Measurements from ENCODE around the gene SNRPD3. TPM values are rescaled to one million over a fixed set of nuclear protein-coding genes. Genes with fewer than 3 reads are reported as not detected.

The SNRPD3 gene
- total and polyA plus RNA-seq, 9 of the 15 experiments (the other 6 are each of a cell fraction or from before 2014, with no cell fraction given) = 131 to 366 (median 274) TPM

GRCh38 chr22:24592851-24593558 is 37.2 kb downstream of the SNRPD3 start, which contains the start of gene LRRC75B (continued):
- TF ChIP-seq MBD1 (CRISPR knock-in tag; IDR thresholded peaks at IDR 0.05) (no peak), ZNF140 (CRISPR knock-in tag; IDR thresholded peaks at IDR 0.05) (no peak), JUN (IDR thresholded peaks at IDR 0.05; ENCODE audit: borderline replicate concordance, low read depth, low read length) (no peak), JUN (CRISPR knock-in tag; IDR thresholded peaks at IDR 0.05; ENCODE audit: borderline replicate concordance) (no peak), CREB3L1 (IDR thresholded peaks at IDR 0.05; ENCODE audit: borderline replicate concordance, low read depth) (peak; percentile 32; the same call in 1 of the 2 replicates), ZEB2 (IDR thresholded peaks at IDR 0.05) (no peak), MEF2A (IDR thresholded peaks at IDR 0.05; ENCODE audit: control insufficient read depth, low read depth, low read length) (no peak), E2F3 (CRISPR knock-in tag; IDR thresholded peaks at IDR 0.05) (no peak), ZNF165 (CRISPR knock-in tag; IDR thresholded peaks at IDR 0.05; ENCODE audit: borderline replicate concordance) (no peak), CREM (IDR thresholded peaks at IDR 0.05; ENCODE audit: low read depth) (0 out of 2 replicates have a peak, but pooled peaks have one; percentile 39), ZNF12 (CRISPR knock-in tag; IDR thresholded peaks at IDR 0.05) (no peak), RFX7 (CRISPR knock-in tag; IDR thresholded peaks at IDR 0.05) (no peak), FOXP4 (CRISPR knock-in tag; IDR thresholded peaks at IDR 0.05; ENCODE audit: borderline replicate concordance) (no peak), ATF1 (CRISPR knock-in tag; IDR thresholded peaks at IDR 0.05) (no peak), ATF1 (tag; IDR thresholded peaks at IDR 0.05) (no peak), ZNF740 (CRISPR knock-in tag; IDR thresholded peaks at IDR 0.05) (peak; percentile 68; the same call in 1 of the 2 replicates), ZNF740 (tag; IDR thresholded peaks at IDR 0.05) (no peak), ZNF431 (CRISPR knock-in tag; IDR thresholded peaks at IDR 0.05) (no peak), POLR2A (conservative IDR thresholded peaks at IDR 0.05) (peak; percentile 51; the same call in 1 of the 2 replicates), MAZ (CRISPR knock-in tag; conservative IDR thresholded peaks at IDR 0.05 in 1 of 2, IDR thresholded peaks at IDR 0.05 in 1 of 2) (no peak), THRA (IDR thresholded peaks at IDR 0.05) (no peak), EZH2 (IDR thresholded peaks at IDR 0.05; ENCODE audit: borderline replicate concordance, low read depth, low read length) (no peak)
